Measurements from ENCODE around the gene FCRL6.
A peak's percentile ranks its signal among the peaks of the same experiment; 100 is the strongest.

Gene FCRL6

DNA sequence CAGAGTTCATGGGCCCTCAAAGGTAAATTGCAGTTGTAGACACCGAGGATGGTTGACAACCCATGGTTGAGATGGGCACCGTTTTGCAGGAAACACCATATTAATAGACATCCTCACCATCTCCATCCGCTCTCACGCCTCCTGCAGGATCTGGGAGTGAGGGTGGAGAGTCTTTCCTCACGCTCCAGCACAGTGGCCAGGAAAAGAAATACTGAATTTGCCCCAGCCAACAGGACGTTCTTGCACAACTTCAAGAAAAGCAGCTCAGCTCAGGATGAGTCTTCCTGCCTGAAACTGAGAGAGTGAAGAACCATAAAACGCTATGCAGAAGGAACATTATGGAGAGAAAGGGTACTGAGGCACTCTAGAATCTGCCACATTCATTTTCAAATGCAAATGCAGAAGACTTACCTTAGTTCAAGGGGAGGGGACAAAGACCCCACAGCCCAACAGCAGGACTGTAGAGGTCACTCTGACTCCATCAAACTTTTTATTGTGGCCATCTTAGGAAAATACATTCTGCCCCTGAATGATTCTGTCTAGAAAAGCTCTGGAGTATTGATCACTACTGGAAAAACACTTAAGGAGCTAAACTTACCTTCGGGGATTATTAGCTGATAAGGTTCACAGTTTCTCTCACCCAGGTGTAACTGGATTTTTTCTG is 33.8 kb downstream of the FCRL6 start:
- no peak for DNase-seq (ENCODE audit: low spot score)

DNA sequence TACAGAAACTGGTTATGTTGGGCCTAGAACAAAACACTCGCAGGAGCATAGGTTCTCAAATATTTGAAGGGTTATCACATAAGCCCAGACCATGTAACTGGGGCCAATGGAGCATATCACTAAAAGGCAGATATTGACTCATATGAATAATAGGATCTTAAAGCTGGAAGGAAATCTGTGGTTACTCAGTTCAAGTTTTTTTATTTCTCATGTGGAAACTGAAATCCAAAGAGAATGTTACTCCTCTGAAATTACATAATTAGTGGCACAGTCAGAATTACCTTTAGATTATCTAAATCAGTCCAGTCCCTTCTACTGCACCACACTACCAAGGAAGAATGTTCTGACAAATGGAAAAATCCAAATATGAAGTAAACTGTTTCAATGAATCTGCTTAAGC is 36.6 kb downstream of the FCRL6 start:
- no peak for DNase-seq (ENCODE audit: low spot score)

- DNase-seq (ENCODE audit: low spot score): no peak
Measured at GRCh38 chr1:159839116-159839849, 37.1 kb downstream of the FCRL6 start.

GRCh38 chr1:159841749-159842148 is 39.6 kb downstream of the FCRL6 start:
- no peak for DNase-seq (ENCODE audit: low spot score)

- DNase-seq (ENCODE audit: low spot score): no peak
Measured at GRCh38 chr1:159843459-159843858, 41.3 kb downstream of the FCRL6 start.

GRCh38 chr1:159845751-159846629 is 43.8 kb downstream of the FCRL6 start:
- no peak for DNase-seq (ENCODE audit: low spot score)

DNA sequence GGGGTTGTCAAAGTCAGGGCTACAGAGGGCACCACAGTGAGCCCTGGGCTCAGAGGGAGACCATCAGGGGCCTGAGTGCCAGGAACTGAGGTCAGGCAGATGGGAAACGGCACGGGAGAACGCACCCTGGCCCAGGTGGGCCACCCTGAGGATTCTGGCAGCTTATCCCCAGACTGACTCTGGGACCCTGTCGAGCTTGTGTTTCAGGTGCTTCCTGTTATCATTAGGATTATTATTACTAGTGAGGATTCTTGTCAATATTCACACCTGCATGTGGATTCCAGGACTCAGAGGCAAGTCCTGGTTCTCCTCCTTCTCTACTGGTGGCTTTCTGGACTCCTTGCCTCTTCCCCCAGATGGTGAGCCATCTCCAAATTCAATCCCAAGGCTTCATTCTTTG is 45.1 kb downstream of the FCRL6 start:
- no peak for DNase-seq (ENCODE audit: low spot score)

GRCh38 chr1:159848326-159848725 is 46.2 kb downstream of the FCRL6 start:
- DNase-seq (ENCODE audit: low spot score): no peak

- no peak for DNase-seq (ENCODE audit: low spot score)
Measured at GRCh38 chr1:159849626-159850366, 47.6 kb downstream of the FCRL6 start.

DNA sequence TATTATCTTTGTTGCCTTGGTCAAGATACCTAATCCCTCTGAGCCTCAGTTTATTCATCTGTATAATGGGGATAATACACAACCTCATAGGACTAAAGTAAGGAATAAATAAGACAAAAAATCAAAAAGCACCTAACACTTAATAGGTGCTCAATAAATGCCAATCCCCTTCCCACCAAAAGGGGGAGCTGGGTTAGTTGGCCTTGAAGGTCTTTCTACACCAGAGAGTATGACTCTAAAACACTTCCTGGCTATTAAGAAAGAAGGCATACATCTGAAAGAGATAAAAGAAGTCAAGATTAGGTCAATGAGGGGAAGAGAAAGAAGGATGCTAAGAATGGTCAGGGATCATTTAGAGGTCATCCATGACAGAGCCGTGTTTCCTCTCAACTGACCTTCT is 49.2 kb downstream of the FCRL6 start:
- DNase-seq (ENCODE audit: low spot score): no peak

DNA sequence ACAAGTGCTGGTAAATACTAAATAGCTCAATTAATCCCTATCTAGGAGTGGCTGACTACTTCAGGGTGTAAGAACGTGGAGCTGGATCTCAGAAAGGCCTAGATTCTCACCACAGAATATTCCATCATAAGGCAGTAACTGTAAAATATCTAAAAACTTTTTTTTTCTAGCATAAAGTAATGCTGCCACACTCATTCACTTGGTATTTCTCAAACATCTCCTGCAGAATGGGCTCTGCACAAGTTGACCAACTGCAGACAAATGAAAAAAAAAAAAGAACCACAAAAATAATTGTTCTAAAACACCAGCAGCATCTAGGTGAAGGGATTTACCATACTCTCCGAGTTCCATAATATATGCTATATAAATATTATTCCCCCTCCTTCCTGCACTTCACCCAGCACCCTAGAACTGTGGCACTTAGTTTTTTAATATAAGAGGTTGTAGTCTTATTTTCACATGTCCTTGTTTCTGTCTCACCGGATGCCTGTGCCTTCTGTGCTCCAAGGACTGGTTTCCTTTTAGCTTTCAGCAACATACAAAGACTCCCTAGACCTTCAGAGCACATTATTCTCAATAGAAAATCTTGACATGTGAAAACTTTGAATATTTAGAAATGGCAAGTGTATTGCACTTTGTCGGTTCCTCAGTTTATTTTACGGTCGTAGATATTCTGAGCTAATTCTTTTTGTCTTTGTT is 51.4 kb downstream of the FCRL6 start:
- no peak for DNase-seq (ENCODE audit: low spot score)

DNA sequence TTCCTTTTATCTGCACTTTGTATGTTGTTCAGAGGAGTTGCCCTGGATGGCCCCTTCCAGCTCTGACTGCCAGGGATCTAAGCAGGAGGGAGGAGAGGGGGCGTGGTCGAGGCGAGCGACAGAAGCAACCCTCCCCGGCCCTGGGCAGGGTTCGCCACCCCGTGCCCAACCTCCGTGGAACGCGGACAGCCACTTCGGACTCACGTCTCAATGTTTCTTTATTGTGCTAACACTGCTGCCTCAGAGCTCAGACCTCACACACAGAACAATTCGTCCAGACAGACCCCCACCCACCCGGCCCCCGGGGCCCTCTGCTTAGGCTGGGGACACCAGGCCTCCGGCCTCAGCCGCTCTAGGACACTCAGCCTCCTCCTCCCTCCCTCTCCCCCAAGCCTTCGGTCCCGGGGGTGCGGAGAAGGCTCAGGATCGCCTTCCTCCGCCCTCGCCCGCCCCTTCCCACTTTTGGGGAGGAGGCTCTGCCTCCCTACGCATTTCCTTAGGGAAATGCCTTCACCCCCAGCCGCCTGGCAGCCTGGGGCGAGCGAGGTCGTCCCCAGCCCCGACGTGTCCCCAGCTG is 52.0 kb downstream of the FCRL6 start:
- DNase-seq (ENCODE audit: low spot score): peak; percentile 50

GRCh38 chr1:159854693-159855192 is 52.6 kb downstream of the FCRL6 start:
- DNase-seq (ENCODE audit: low spot score): peak; percentile 77

- DNase-seq (ENCODE audit: low spot score): no peak
Measured at GRCh38 chr1:159855709-159856108, 53.5 kb downstream of the FCRL6 start.

- no peak for DNase-seq (ENCODE audit: low spot score)
Measured at GRCh38 chr1:159856576-159856975, 54.4 kb downstream of the FCRL6 start.

- no peak for DNase-seq (ENCODE audit: low spot score)
Measured at GRCh38 chr1:159857889-159858288, 55.7 kb downstream of the FCRL6 start.

GRCh38 chr1:159859767-159860322 is 57.7 kb downstream of the FCRL6 start:
- no peak for DNase-seq (ENCODE audit: low spot score)

DNA sequence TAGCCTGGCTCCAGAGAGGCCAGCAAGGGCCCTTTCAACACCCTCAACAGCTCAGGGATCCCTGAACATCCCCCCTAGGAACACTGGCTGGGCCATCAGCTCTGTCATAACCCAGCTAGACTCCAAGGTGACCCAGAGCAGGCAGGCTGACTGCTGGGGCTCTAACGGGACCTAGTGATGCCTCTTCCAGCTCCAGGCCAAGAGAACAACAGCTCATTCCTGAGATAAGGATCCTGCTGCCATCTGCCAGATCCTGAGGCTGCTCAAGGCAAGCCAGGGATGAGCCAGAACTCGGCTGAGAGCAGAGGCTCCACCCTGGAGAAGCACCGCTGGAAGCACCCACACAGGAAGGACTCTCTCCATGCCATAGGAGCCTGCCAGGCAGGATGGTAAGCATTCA is 58.3 kb downstream of the FCRL6 start:
- no peak for DNase-seq (ENCODE audit: low spot score)

DNA sequence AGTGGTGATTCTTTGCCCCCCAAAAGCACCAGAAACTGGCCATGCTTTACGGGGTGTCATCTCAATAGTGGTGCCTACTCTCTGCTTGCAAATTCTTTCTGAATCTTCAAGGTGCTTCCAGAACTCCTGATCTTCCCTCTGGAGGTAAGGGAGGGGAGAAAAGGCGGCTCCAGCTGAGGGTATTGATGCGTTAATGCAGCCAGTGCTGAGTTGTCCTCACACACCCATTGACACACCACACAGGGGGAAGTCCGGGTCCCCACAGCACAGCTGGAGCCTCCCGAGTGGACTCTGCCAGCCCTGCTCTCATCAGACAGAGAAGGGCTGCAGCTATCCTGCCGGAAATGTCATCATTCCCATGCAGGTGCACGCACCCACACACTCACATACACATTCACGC is 59.1 kb downstream of the FCRL6 start:
- no peak for DNase-seq (ENCODE audit: low spot score)

- no peak for DNase-seq (ENCODE audit: low spot score)
Measured at GRCh38 chr1:159862031-159862430, 59.9 kb downstream of the FCRL6 start.

GRCh38 chr1:159862557-159862956 is 60.4 kb downstream of the FCRL6 start, which contains the start of gene VSIG8:
VSIG8 (minus strand) TSS chr1:159862657; CDS start chr1:159862521, 136 bp downstream.
- no peak for DNase-seq (ENCODE audit: low spot score)

Data from D341Med (cell line).